T-helper 2 cell treated with Interferon-gamma antibody and Interleukin-4, amounts not matched to agents 5 μg/mL and 100 μg/mL, for 36 hours (primary cell): Measurements from ENCODE around the gene ADAMTS9.

Source experiments
- DNase-seq: peaks from one replicate; pipeline ENCODE4 v3.0.0; 2021; ENCODE audit warnings: low spot score
- H3K27ac Mint-ChIP-seq: one replicate; pipeline ENCODE4 v1.8.0; 2021; ENCODE audit warnings: mild to moderate bottlenecking, mixed read lengths
- H3K27me3 Mint-ChIP-seq: one replicate; pipeline ENCODE4 v1.8.0; 2021; ENCODE audit warnings: low read depth, mixed read lengths
- H3K36me3 Mint-ChIP-seq: one replicate; pipeline ENCODE4 v1.8.0; 2021; ENCODE audit warnings: low read depth, mixed read lengths
- H3K4me1 Mint-ChIP-seq: one replicate; pipeline ENCODE4 v1.8.0; 2021; ENCODE audit warnings: low read depth, mixed read lengths
- H3K4me3 Mint-ChIP-seq: one replicate; pipeline ENCODE4 v1.8.0; 2022; ENCODE audit warnings: mild to moderate bottlenecking, moderate library complexity, mixed read lengths
- H3K9me3 Mint-ChIP-seq: one replicate; pipeline ENCODE4 v1.8.0; 2021; ENCODE audit warnings: mixed read lengths

Gene ADAMTS9

GRCh38 chr3:64675687-64676247, 12.0 kb downstream of the ADAMTS9 start:
- H3K4me3 Mint-ChIP-seq = no peak overlapping the region
- no peak overlapping the region for H3K27ac Mint-ChIP-seq
- no peak for DNase-seq
- H3K27me3 Mint-ChIP-seq = no peaks in the 10 kb centered on the region
- H3K9me3 Mint-ChIP-seq = no peaks in the 10 kb centered on the region
- no peaks in the 10 kb centered on the region for H3K36me3 Mint-ChIP-seq
- no peaks in the 10 kb centered on the region for H3K4me1 Mint-ChIP-seq

GRCh38 chr3:64674591-64675076, 13.2 kb downstream of the ADAMTS9 start:
- Mint-ChIP-seq H3K9me3 (no peaks in the 10 kb centered on the region), H3K36me3 (no peaks in the 10 kb centered on the region), H3K4me3 (no peak overlapping the region), H3K27ac (no peak overlapping the region), H3K4me1 (no peaks in the 10 kb centered on the region), H3K27me3 (no peaks in the 10 kb centered on the region)
- DNase-seq = no peak

- H3K4me1 Mint-ChIP-seq = no peaks in the 10 kb centered on the region
- no peak overlapping the region for H3K4me3 Mint-ChIP-seq
- H3K9me3 Mint-ChIP-seq = no peaks in the 10 kb centered on the region
Observed at GRCh38 chr3:64673159-64673715, 14.6 kb downstream of the ADAMTS9 start.

GRCh38 chr3:64668582-64669510, 19.0 kb downstream of the ADAMTS9 start:
- H3K27me3 Mint-ChIP-seq = no peaks in the 10 kb centered on the region

More at GRCh38 chr3:64673159-64673715, 14.6 kb downstream of the ADAMTS9 start:
- Mint-ChIP-seq H3K27me3 (no peaks in the 10 kb centered on the region), H3K36me3 (no peaks in the 10 kb centered on the region), H3K27ac (no peak overlapping the region)
- no peak for DNase-seq

GRCh38 chr3:64667887-64668581, 19.8 kb downstream of the ADAMTS9 start:
- DNase-seq = no peak
- Mint-ChIP-seq H3K36me3 (no peaks in the 10 kb centered on the region), H3K27me3 (no peaks in the 10 kb centered on the region), H3K27ac (no peak overlapping the region), H3K4me1 (no peaks in the 10 kb centered on the region), H3K9me3 (peaks cover under 1% of the 10 kb centered on the region), H3K4me3 (no peak overlapping the region)

More at GRCh38 chr3:64668582-64669510, 19.0 kb downstream of the ADAMTS9 start:
- Mint-ChIP-seq H3K4me3 (no peak overlapping the region), H3K4me1 (no peaks in the 10 kb centered on the region), H3K36me3 (no peaks in the 10 kb centered on the region), H3K27ac (no peak overlapping the region), H3K9me3 (no peaks in the 10 kb centered on the region)
- no peak for DNase-seq

GRCh38 chr3:64667138-64667537, 20.7 kb downstream of the ADAMTS9 start:
- Mint-ChIP-seq H3K27ac (no peak overlapping the region), H3K9me3 (peaks cover 8% of the 10 kb centered on the region), H3K4me1 (no peaks in the 10 kb centered on the region), H3K4me3 (no peak overlapping the region), H3K27me3 (no peaks in the 10 kb centered on the region), H3K36me3 (no peaks in the 10 kb centered on the region)
- no peak for DNase-seq

GRCh38 chr3:64666171-64666588, 21.6 kb downstream of the ADAMTS9 start:
- Mint-ChIP-seq H3K4me1 (no peaks in the 10 kb centered on the region), H3K27ac (no peak overlapping the region), H3K27me3 (no peaks in the 10 kb centered on the region), H3K4me3 (no peak overlapping the region), H3K9me3 (peaks cover 13% of the 10 kb centered on the region), H3K36me3 (no peaks in the 10 kb centered on the region)
- no peak for DNase-seq

- DNase-seq = no peak
- Mint-ChIP-seq H3K9me3 (peaks cover 18% of the 10 kb centered on the region), H3K27me3 (no peaks in the 10 kb centered on the region), H3K4me3 (no peak overlapping the region), H3K27ac (no peak overlapping the region), H3K36me3 (no peaks in the 10 kb centered on the region), H3K4me1 (no peaks in the 10 kb centered on the region)
Observed at GRCh38 chr3:64664397-64664796, 23.4 kb downstream of the ADAMTS9 start.

- H3K27me3 Mint-ChIP-seq = no peaks in the 10 kb centered on the region
- no peaks in the 10 kb centered on the region for H3K4me1 Mint-ChIP-seq
- H3K27ac Mint-ChIP-seq = no peak overlapping the region
- no peak overlapping the region for H3K4me3 Mint-ChIP-seq
- H3K36me3 Mint-ChIP-seq = no peaks in the 10 kb centered on the region
- peaks cover 18% of the 10 kb centered on the region for H3K9me3 Mint-ChIP-seq
- DNase-seq = no peak
Observed at GRCh38 chr3:64659617-64659978, 28.2 kb downstream of the ADAMTS9 start.

- DNase-seq = no peak
- H3K27ac Mint-ChIP-seq = no peak overlapping the region
- no peak overlapping the region for H3K4me3 Mint-ChIP-seq
- H3K27me3 Mint-ChIP-seq = no peaks in the 10 kb centered on the region
- H3K36me3 Mint-ChIP-seq = no peaks in the 10 kb centered on the region
- peaks cover 18% of the 10 kb centered on the region for H3K9me3 Mint-ChIP-seq
- no peaks in the 10 kb centered on the region for H3K4me1 Mint-ChIP-seq
Observed at GRCh38 chr3:64658001-64658400, 29.8 kb downstream of the ADAMTS9 start.

GRCh38 chr3:64656544-64656943, 31.3 kb downstream of the ADAMTS9 start:
- H3K27ac Mint-ChIP-seq = no peak overlapping the region
- H3K9me3 Mint-ChIP-seq = peaks cover 7% of the 10 kb centered on the region
- H3K27me3 Mint-ChIP-seq = no peaks in the 10 kb centered on the region
- no peak for DNase-seq
- no peaks in the 10 kb centered on the region for H3K36me3 Mint-ChIP-seq
- no peak overlapping the region for H3K4me3 Mint-ChIP-seq
- H3K4me1 Mint-ChIP-seq = no peaks in the 10 kb centered on the region

GRCh38 chr3:64655160-64655559, 32.6 kb downstream of the ADAMTS9 start:
- Mint-ChIP-seq H3K36me3 (no peaks in the 10 kb centered on the region), H3K27ac (no peak overlapping the region), H3K4me1 (no peaks in the 10 kb centered on the region), H3K9me3 (no peaks in the 10 kb centered on the region), H3K27me3 (no peaks in the 10 kb centered on the region), H3K4me3 (no peak overlapping the region)
- DNase-seq = no peak

- DNase-seq = no peak
- Mint-ChIP-seq H3K36me3 (no peaks in the 10 kb centered on the region), H3K4me3 (no peak overlapping the region), H3K27ac (no peak overlapping the region), H3K4me1 (no peaks in the 10 kb centered on the region), H3K27me3 (no peaks in the 10 kb centered on the region), H3K9me3 (no peaks in the 10 kb centered on the region)
Observed at GRCh38 chr3:64654013-64654412, 33.8 kb downstream of the ADAMTS9 start.

GRCh38 chr3:64653101-64653500, 34.7 kb downstream of the ADAMTS9 start:
- Mint-ChIP-seq H3K36me3 (no peaks in the 10 kb centered on the region), H3K27me3 (no peaks in the 10 kb centered on the region), H3K27ac (no peak overlapping the region), H3K4me3 (no peak overlapping the region), H3K4me1 (no peaks in the 10 kb centered on the region), H3K9me3 (no peaks in the 10 kb centered on the region)
- no peak for DNase-seq
